Thyroid gland (tissue), 4 donors: Measurements from ENCODE around the gene SDHAF1. TPM values are rescaled to one million over a fixed set of nuclear protein-coding genes. Genes with fewer than 3 reads are reported as not detected.

Source experiments
- DNase-seq, 2 donors: peaks; one replicate each; pipeline ENCODE4 v3.0.0-alpha.2; 2019
- H3K27ac ChIP-seq, 3 donors: fragments of 200-600 bp; sonication (generic); 1 replicate in 2 of 3; 2 replicates in 1 of 3; pipeline ENCODE4 v1.5.1; 2016 to 2019; ENCODE audit warnings: mild to moderate bottlenecking in 1 of 3, moderate library complexity in 1 of 3
- H3K27me3 ChIP-seq: fragments of 200-600 bp; sonication (generic); one replicate; pipeline ENCODE4 v1.5.1; 2019
- H3K36me3 ChIP-seq, 2 donors: fragments of 200-600 bp; sonication (generic); one replicate each; pipeline ENCODE4 v1.5.1; 2016 to 2019
- H3K4me1 ChIP-seq, 2 donors: fragments of 200-600 bp; sonication (generic); one replicate each; pipeline ENCODE4 v1.5.1; 2017 to 2019
- H3K4me3 ChIP-seq, 3 donors: fragments of 200-600 bp; sonication (generic); replicated peaks in 1 of 3; 1 replicate in 2 of 3; 2 replicates in 1 of 3; pipeline ENCODE4 v1.5.1; 2016; ENCODE audit warnings: mild to moderate bottlenecking in 1 of 3
- H3K9me3 ChIP-seq: fragments of 200-600 bp; sonication (generic); one replicate; pipeline ENCODE4 v1.5.1; 2017
- CTCF ChIP-seq, 6 experiments: fragments of 200-600 bp in 3 of 6; fragments of 450-650 bp in 3 of 6; sonication (generic) in 3 of 6; IDR thresholded peaks; one replicate each; pipeline ENCODE4 v1.5.1; 2016 to 2019; ENCODE audit warnings: antibody characterized with exemption in 6 of 6, mild to moderate bottlenecking in 2 of 6, inconsistent platforms in 1 of 6, moderate library complexity in 1 of 6
- POLR2A ChIP-seq, 2 donors: fragments of 450-650 bp; IDR thresholded peaks; one replicate each; pipeline ENCODE4 v1.6.1; 2017; ENCODE audit warnings: antibody characterized with exemption in 2 of 2, mild to moderate bottlenecking in 2 of 2, moderate library complexity in 1 of 2
- WGBS, 2 donors: methylation state at CpG; one replicate each; pipeline ENCODE4 v1.1.5; 2017; 5-methylcytosine and 5-hydroxymethylcytosine counted together
- intact Hi-C: fragments of 100-400 bp; cut with DNase I; formaldehyde crosslinking; loops from one replicate; pipeline ENCODE4 v1.15.1; 2023
- total RNA-seq, 4 donors: library from RNA; depleted of rRNA; stranded (reverse); fragments of >200 nt; gene quantifications; one replicate each; pipeline ENCODE4 v1.2.3, GENCODE V29; 2016

SDHAF1 gene
- total RNA-seq, 4 donors from 2014 or later: 51.4 to 96.8 (median 66.7) TPM

- Histone ChIP-seq H3K36me3 (peaks cover 0 to 3% of the 10 kb centered on the region in 2 donors), H3K4me1 (peaks cover under 1 to 18% of the 10 kb centered on the region in 2 donors), H3K4me3 (no peak overlapping the region), H3K9me3 (no peaks in the 10 kb centered on the region), H3K27me3 (no peaks in the 10 kb centered on the region), H3K27ac (no peak overlapping the region)
- 93 to 100% methylated on average over 3 of the region's 3 CpGs for WGBS, 2 donors
- intact Hi-C loops: no loop called here
- TF ChIP-seq CTCF (IDR thresholded peaks at IDR 0.05) (no peak), POLR2A (IDR thresholded peaks at IDR 0.05) (no peak)
- DNase-seq: no peak
Measured at GRCh38 chr19:36001605-36002004, 6.6 kb downstream of the SDHAF1 start.

GRCh38 chr19:36003284-36003683, 8.3 kb downstream of the SDHAF1 start:
- Histone ChIP-seq H3K4me1 (peaks cover 3 to 13% of the 10 kb centered on the region in 2 donors), H3K27ac (no peak overlapping the region), H3K27me3 (no peaks in the 10 kb centered on the region), H3K4me3 (no peak overlapping the region), H3K9me3 (no peaks in the 10 kb centered on the region), H3K36me3 (peaks cover 0 to 1% of the 10 kb centered on the region in 2 donors)
- 91 to 93% methylated on average over 4 of the region's 4 CpGs for WGBS, 2 donors
- TF ChIP-seq POLR2A (IDR thresholded peaks at IDR 0.05) (no peak), CTCF (IDR thresholded peaks at IDR 0.05) (no peak)
- DNase-seq: no peak
- intact Hi-C loops: no loop called here

- TF ChIP-seq CTCF (IDR thresholded peaks at IDR 0.05) (no peak), POLR2A (IDR thresholded peaks at IDR 0.05) (no peak)
- Histone ChIP-seq H3K27me3 (no peaks in the 10 kb centered on the region), H3K4me3 (no peak overlapping the region), H3K36me3 (no peaks in the 10 kb centered on the region), H3K4me1 (peaks cover 4 to 13% of the 10 kb centered on the region in 2 donors), H3K9me3 (no peaks in the 10 kb centered on the region), H3K27ac (no peak overlapping the region)
- no peak for DNase-seq
- 67 to 96% methylated on average over 2 to 4 of the region's 5 CpGs for WGBS, 2 donors
- intact Hi-C loops: no loop called here
Measured at GRCh38 chr19:36006955-36007354, 12.0 kb downstream of the SDHAF1 start.

- H3K4me3 ChIP-seq: peak within 1 kb of the TSS; percentile 36 to 40 (median 38)
- H3K27me3 ChIP-seq: no peaks in the 10 kb centered on the region
- intact Hi-C loops: no loop called here
- peak within 1 kb of the TSS; percentile 43 to 71 (median 56) for H3K27ac ChIP-seq
- TF ChIP-seq POLR2A (IDR thresholded peaks at IDR 0.05) (peak in 1 of 2 donors; percentile 72), CTCF (IDR thresholded peaks at IDR 0.05) (no peak)
- H3K9me3 ChIP-seq: no peaks in the 10 kb centered on the region
- H3K36me3 ChIP-seq: no peaks in the 10 kb centered on the region
- WGBS, 2 donors: 11 to 34% methylated on average over 7 to 12 of the region's 19 CpGs
- H3K4me1 ChIP-seq: peaks cover 10 to 17% of the 10 kb centered on the region in 2 donors
- DNase-seq: peak; percentile 90 to 91
Measured at GRCh38 chr19:36008336-36008978, 13.5 kb downstream of the SDHAF1 start, which contains the start of gene SYNE4. Gene SYNE4 (minus strand): TSS chr19:36008813. CDS start chr19:36008681, 132 bp downstream.

GRCh38 chr19:36009220-36009619, 14.2 kb downstream of the SDHAF1 start:
- WGBS, 2 donors: 0 to 3% methylated on average over 9 to 24 of the region's 50 CpGs
- TF ChIP-seq CTCF (IDR thresholded peaks at IDR 0.05) (no peak), POLR2A (IDR thresholded peaks at IDR 0.05) (peak in 1 of 2 donors; percentile 72)
- peak; percentile 76 to 78 for DNase-seq
- Histone ChIP-seq H3K36me3 (no peaks in the 10 kb centered on the region), H3K27me3 (no peaks in the 10 kb centered on the region), H3K9me3 (no peaks in the 10 kb centered on the region), H3K27ac (peak overlapping the region; percentile 30 to 71 (median 56)), H3K4me3 (peak overlapping the region; percentile 21 to 36 (median 27)), H3K4me1 (peaks cover 12 to 20% of the 10 kb centered on the region in 2 donors)
- intact Hi-C loops: no loop called here
